Omental fat pad (tissue), 4 donors: Measurements from ENCODE around the gene SETD7. TPM values are rescaled to one million over a fixed set of nuclear protein-coding genes. Genes with fewer than 3 reads are reported as not detected.

Experiments used
- ATAC-seq: fragments of 150-250 bp; one replicate; pipeline ENCODE4 v1.9.1; 2016; ENCODE audit warnings: mild to moderate bottlenecking, moderate library complexity; ENCODE audit not compliant: low FRiP score
- DNase-seq: peaks from one replicate; pipeline ENCODE4 v3.0.0-alpha.2; 2019; ENCODE audit warnings: low spot score
- total RNA-seq, 4 donors: library from RNA; depleted of rRNA; stranded (reverse); fragments of >200 nt; gene quantifications; one replicate each; pipeline ENCODE4 v1.1.0, GENCODE V29; 2016
- TF ChIP-seq, protein P1 (sequence below), 3 donors: fragments of 450-650 bp; IDR thresholded peaks; one replicate each; pipeline ENCODE4 v1.5.1; 2016 to 2017; ENCODE audit warnings: antibody characterized with exemption in 3 of 3, mild to moderate bottlenecking in 3 of 3, moderate library complexity in 2 of 3

SETD7 gene
- total RNA-seq, 4 donors from 2014 or later, result 71.7 to 92.7 (median 82.2) TPM

DNA sequence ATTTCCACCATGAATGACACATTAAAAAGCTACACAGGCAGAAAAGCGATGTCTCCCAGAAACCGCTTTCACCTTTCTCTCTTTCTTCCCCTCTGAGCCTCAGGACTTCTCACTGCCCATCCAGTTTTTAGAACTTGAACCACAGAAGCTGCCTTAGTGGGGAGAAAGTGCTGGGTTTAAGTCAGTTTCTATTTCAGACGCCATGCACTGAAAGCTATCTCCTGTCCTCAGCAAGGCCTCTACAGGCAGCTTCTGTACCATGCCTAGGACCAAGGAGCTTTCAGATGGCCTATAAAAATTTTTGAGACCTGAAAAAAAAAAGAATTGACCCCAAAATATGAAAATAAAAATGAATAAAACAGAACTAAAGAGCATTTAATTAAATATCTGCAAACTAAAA, 67.6 kb downstream of the SETD7 start:
- ATAC-seq (no peak), DNase-seq (no peak)
- TF ChIP-seq, protein P1, sequence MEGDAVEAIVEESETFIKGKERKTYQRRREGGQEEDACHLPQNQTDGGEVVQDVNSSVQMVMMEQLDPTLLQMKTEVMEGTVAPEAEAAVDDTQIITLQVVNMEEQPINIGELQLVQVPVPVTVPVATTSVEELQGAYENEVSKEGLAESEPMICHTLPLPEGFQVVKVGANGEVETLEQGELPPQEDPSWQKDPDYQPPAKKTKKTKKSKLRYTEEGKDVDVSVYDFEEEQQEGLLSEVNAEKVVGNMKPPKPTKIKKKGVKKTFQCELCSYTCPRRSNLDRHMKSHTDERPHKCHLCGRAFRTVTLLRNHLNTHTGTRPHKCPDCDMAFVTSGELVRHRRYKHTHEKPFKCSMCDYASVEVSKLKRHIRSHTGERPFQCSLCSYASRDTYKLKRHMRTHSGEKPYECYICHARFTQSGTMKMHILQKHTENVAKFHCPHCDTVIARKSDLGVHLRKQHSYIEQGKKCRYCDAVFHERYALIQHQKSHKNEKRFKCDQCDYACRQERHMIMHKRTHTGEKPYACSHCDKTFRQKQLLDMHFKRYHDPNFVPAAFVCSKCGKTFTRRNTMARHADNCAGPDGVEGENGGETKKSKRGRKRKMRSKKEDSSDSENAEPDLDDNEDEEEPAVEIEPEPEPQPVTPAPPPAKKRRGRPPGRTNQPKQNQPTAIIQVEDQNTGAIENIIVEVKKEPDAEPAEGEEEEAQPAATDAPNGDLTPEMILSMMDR (IDR thresholded peaks at IDR 0.05), result no peak

DNA sequence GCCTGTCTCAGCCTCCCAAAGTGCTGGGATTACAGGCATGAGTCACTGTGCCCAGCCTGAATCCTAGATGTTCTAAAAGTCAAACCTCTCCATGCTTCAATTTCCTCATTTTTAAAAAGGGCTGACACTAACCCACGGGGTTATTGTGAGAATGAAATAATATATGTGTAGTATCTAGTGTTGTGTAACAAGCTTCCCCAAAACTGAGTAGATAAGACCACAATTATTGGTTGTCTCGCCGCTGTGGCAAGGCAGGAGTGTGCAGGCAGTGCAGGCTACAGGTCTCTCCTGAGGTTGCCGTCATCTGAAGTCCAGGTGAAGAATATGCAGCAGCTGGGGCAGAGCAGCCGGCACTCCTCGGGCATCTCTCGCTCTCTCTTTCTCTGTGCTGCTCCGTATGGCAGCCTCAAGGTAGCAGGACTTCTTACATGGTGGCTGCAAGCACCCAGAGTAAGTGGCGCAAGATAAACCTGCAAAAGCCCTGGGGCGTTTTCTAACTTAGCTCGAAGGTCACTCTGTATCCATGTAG, 71.2 kb downstream of the SETD7 start:
- TF ChIP-seq, protein P1 (IDR thresholded peaks at IDR 0.05), result no peak
- ATAC-seq, result no peak
- no peak for DNase-seq

- ATAC-seq (no peak), DNase-seq (no peak)
- TF ChIP-seq, protein P1 (IDR thresholded peaks at IDR 0.05), result no peak
These were observed 73.0 kb downstream of the SETD7 start for GRCh38 chr4:139483000-139483399.

DNA sequence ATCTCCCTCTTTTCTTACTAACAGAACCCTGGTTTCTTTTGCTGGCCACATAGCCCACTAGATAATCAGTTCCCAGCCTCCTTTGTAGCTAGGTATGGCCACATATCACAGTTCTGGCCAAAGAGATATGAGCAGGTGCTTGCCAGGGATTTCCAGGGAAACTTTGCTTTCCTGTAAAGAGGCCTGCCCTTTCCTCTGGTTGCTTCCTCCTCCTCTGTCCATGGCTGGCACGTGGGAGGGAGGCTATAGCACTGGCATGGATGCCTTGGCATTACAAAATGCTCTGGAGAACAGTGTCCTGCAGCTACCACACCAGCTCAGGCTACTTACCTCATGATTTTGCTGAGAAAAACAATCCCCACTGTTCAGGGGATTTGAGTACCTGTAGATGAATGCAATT, 74.6 kb downstream of the SETD7 start:
- no peak for ATAC-seq
- TF ChIP-seq, protein P1 (IDR thresholded peaks at IDR 0.05), result no peak
- no peak for DNase-seq

GRCh38 chr4:139476363-139476762, 79.7 kb downstream of the SETD7 start:
- ATAC-seq (no peak), DNase-seq (no peak)
- TF ChIP-seq, protein P1 (IDR thresholded peaks at IDR 0.05), result no peak

DNA sequence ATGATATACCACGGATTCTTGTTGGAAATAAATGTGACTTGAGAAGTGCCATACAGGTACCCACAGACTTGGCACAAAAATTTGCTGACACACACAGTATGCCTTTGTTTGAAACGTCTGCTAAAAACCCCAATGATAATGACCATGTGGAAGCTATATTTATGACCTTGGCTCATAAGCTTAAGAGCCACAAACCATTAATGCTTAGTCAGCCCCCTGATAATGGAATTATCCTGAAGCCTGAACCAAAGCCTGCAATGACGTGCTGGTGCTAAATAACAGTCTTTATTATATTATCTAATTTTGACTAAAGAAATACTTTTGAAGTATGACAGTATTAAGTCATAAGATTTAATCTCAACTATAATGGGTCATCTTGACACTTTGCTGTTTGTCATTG, 83.2 kb downstream of the SETD7 start:
- no peak for DNase-seq
- no peak for ATAC-seq

More for the DNA sequence above, 83.2 kb downstream of the SETD7 start:
- TF ChIP-seq, protein P1 (IDR thresholded peaks at IDR 0.05), result no peak
